ENCODE results near the gene CFAP92. TPM values are rescaled to one million over a fixed set of nuclear protein-coding genes. Genes with fewer than 3 reads are reported as not detected.

CFAP92 gene
- total and polyA plus RNA-seq, 8 donors: 0.37 to 1.3 (median 0.46) TPM

DNA sequence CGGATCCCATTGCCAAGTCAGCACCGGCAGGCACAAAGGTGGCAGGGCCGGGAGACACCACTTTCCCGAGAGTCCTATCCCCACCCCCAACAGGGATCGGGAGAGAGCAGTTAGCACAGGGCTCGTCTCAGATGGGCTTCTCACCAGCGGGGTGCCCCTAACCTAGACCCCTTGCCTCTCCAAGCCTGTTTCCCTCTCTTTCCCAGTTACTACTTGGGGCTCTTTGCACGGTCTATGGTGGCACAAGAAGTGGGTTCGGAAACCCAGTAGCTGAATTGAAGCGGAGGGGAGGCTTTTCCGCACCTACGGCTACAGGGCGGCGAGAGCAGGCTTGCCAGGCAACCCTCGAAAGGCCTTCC is 6.8 kb upstream of the CFAP92 start:
- DNase-seq (no peak), ATAC-seq (peak in 1 of 4 donors; percentile 13), FAIRE-seq (no peak)
- H3K27me3 ChIP-seq: peaks cover 0 to 12% (median 2%) of the 10 kb centered on the region in 4 donors
- intact Hi-C loops (cut with DNase I): no loop called here
- H3K4me1 ChIP-seq: peaks cover 0 to under 1% (median 0%) of the 10 kb centered on the region in 3 donors
- H3K4me3 ChIP-seq: peak overlapping the region; percentile 15 to 47 (median 24)
- H3K27ac ChIP-seq: peak overlapping the region in 1 of 4 donors; percentile 44
- no peaks in the 10 kb centered on the region for H3K36me3 ChIP-seq
- H3K9me3 ChIP-seq: no peaks in the 10 kb centered on the region
- 14 to 15% methylated on average over 15 of the region's 15 CpGs for WGBS, 2 donors
- TF ChIP-seq, protein P1, sequence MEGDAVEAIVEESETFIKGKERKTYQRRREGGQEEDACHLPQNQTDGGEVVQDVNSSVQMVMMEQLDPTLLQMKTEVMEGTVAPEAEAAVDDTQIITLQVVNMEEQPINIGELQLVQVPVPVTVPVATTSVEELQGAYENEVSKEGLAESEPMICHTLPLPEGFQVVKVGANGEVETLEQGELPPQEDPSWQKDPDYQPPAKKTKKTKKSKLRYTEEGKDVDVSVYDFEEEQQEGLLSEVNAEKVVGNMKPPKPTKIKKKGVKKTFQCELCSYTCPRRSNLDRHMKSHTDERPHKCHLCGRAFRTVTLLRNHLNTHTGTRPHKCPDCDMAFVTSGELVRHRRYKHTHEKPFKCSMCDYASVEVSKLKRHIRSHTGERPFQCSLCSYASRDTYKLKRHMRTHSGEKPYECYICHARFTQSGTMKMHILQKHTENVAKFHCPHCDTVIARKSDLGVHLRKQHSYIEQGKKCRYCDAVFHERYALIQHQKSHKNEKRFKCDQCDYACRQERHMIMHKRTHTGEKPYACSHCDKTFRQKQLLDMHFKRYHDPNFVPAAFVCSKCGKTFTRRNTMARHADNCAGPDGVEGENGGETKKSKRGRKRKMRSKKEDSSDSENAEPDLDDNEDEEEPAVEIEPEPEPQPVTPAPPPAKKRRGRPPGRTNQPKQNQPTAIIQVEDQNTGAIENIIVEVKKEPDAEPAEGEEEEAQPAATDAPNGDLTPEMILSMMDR (IDR thresholded peaks at IDR 0.05): no peak

DNA sequence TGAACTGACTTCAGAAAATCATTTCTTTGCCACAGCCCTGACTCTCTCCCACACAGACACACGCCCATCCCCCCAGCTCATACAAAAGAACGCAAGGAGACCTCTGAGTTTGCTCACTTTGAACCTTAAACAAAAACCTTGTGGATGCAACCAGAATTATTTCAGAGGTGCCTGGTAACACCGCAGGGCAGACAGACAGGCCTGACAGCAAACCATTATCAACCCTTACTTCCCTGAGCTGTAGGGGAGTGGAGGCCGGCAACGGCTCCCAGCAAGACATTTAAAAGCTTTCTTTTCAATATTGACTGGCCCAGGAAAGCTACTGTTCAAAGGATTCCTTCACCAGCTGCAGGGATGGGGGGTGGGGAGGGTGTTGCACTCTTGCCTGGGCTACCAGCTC is 5.2 kb upstream of the CFAP92 start:
- Histone ChIP-seq H3K36me3 (no peaks in the 10 kb centered on the region), H3K9me3 (no peaks in the 10 kb centered on the region), H3K4me1 (no peaks in the 10 kb centered on the region), H3K27me3 (peaks cover 0 to 12% (median 2%) of the 10 kb centered on the region in 4 donors), H3K27ac (no peak overlapping the region), H3K4me3 (no peak overlapping the region)
- WGBS, 2 donors: 68 to 74% methylated on average over 5 of the region's 5 CpGs
- FAIRE-seq: no peak
- ATAC-seq: no peak
- DNase-seq: no peak
- intact Hi-C loops (cut with DNase I): no loop called here
- TF ChIP-seq, protein P1 (IDR thresholded peaks at IDR 0.05): no peak

DNA sequence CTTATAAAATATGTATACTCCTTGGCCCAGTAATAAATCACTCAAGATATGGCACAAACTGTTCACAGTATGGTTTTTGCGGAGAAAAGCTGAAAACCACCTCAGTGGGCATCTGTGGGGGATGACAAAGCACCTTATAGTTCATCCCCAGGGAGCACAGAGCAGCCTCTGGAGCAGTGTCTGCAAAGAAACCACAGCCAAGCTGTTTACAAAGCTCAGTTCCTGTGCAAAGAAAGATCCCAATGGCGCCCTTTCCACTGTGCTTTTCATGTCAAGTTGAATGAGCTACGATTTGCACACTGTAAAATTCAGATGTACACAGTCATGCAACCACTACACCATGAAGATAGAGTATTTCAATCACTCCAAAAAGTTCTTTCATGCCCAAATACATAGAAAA is 4.7 kb upstream of the CFAP92 start:
- ATAC-seq: no peak
- DNase-seq: no peak
- peaks cover 0 to 12% (median 2%) of the 10 kb centered on the region in 4 donors for H3K27me3 ChIP-seq
- TF ChIP-seq, protein P1 (IDR thresholded peaks at IDR 0.05): no peak
- intact Hi-C loops (cut with DNase I): no loop called here
- H3K4me3 ChIP-seq: no peak overlapping the region
- no peaks in the 10 kb centered on the region for H3K36me3 ChIP-seq
- WGBS, 2 donors: 80 to 81% methylated on average over 3 of the region's 3 CpGs
- no peak overlapping the region for H3K27ac ChIP-seq
- H3K4me1 ChIP-seq: no peaks in the 10 kb centered on the region
- FAIRE-seq: no peak
- no peaks in the 10 kb centered on the region for H3K9me3 ChIP-seq

DNA sequence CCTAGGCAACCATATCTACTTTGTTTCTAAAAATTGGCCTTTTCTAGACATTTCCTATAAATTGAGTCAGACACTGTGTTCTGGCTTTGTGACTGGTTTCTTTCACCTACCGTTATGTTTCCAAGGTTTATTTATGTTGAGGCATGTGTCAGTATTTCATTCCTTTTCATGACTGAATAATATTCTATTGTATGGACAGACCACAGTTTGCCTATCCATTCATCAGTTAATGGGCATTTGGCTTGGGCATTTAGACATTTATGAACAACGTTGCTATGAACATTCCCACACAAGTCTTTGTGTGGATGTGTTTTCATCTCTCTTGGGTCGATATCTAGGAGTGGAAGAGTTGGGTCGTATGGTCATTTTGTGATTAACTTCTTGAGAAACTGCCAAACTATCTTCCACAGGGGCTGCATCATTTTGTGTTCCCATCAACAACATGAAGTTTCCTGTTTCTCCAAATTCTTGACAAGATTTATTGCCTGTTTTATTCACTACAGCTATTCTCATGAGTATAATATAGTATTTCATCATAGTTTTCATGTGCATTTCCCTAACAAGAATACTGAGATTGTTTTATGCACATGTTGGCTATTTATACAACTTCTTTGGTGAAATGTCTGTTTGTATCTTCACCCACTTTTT is 3.7 kb upstream of the CFAP92 start:
- ATAC-seq (no peak), FAIRE-seq (no peak), DNase-seq (no peak)
- 74 to 82% methylated on average over 4 of the region's 4 CpGs for WGBS, 2 donors
- H3K36me3 ChIP-seq: no peaks in the 10 kb centered on the region
- no peak overlapping the region for H3K27ac ChIP-seq
- H3K4me1 ChIP-seq: no peaks in the 10 kb centered on the region
- H3K27me3 ChIP-seq: peaks cover 0 to 7% (median 2%) of the 10 kb centered on the region in 4 donors
- TF ChIP-seq, protein P1 (IDR thresholded peaks at IDR 0.05): no peak
- intact Hi-C loops (cut with DNase I): no loop called here
- H3K9me3 ChIP-seq: no peaks in the 10 kb centered on the region
- H3K4me3 ChIP-seq: no peak overlapping the region

DNA sequence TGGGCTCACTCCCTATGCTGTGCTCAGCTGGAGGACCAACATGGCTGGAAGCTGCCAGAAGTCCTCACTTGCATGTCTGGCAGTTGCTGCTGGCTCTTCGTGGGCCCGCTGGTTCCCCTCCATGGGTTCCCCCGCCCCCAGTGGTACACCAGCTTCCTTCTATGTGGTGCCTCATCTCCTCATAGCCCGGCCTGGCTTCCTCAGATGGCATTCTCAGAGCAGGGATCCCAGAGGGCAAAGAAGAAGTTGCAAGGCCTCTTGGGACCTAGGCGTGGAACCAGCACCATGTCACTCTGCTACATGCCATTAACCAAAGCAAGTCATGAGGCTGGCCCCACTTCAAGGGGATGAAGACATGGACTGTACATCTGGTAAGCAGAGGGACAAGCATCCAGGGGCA is 2.9 kb upstream of the CFAP92 start:
- H3K27ac ChIP-seq: no peak overlapping the region
- no peaks in the 10 kb centered on the region for H3K4me1 ChIP-seq
- TF ChIP-seq, protein P1 (IDR thresholded peaks at IDR 0.05): no peak
- intact Hi-C loops (cut with DNase I): no loop called here
- no peak for DNase-seq
- H3K36me3 ChIP-seq: no peaks in the 10 kb centered on the region
- H3K27me3 ChIP-seq: peaks cover 0 to 5% (median 2%) of the 10 kb centered on the region in 4 donors
- H3K9me3 ChIP-seq: no peaks in the 10 kb centered on the region
- no peak for FAIRE-seq
- 86 to 96% methylated on average over 5 of the region's 5 CpGs for WGBS, 2 donors
- H3K4me3 ChIP-seq: no peak overlapping the region
- ATAC-seq: no peak

Data from pancreas (tissue), 10 donors.